ENCODE results near the gene ASPG. TPM values are rescaled to one million over a fixed set of nuclear protein-coding genes. Genes with fewer than 3 reads are reported as not detected.
A peak's percentile ranks its signal among the peaks of the same experiment; 100 is the strongest.
"Not testable (repeated sequence)": the region's sequence is repeated elsewhere in the genome, so short reads cannot be mapped to it uniquely, and the experiment has no call there.

The ASPG gene
- total RNA-seq, 2 donors from 2014 or later = not detected

GRCh38 chr14:104147346-104148125 is 62.0 kb downstream of the ASPG start:
- H3K9me3 Mint-ChIP-seq = no peaks in the 10 kb centered on the region
- H3K36me3 Mint-ChIP-seq = no peaks in the 10 kb centered on the region
- H3K27me3 Mint-ChIP-seq = no peaks in the 10 kb centered on the region
- DNase-seq (ENCODE audit: low spot score) = peak; percentile 51
- ATAC-seq = no peak
- H3K27ac Mint-ChIP-seq = no peak overlapping the region
- H3K4me3 Mint-ChIP-seq = no peak overlapping the region
- no peaks in the 10 kb centered on the region for H3K4me1 Mint-ChIP-seq (ENCODE audit: low read depth in 2 of 2)

DNA sequence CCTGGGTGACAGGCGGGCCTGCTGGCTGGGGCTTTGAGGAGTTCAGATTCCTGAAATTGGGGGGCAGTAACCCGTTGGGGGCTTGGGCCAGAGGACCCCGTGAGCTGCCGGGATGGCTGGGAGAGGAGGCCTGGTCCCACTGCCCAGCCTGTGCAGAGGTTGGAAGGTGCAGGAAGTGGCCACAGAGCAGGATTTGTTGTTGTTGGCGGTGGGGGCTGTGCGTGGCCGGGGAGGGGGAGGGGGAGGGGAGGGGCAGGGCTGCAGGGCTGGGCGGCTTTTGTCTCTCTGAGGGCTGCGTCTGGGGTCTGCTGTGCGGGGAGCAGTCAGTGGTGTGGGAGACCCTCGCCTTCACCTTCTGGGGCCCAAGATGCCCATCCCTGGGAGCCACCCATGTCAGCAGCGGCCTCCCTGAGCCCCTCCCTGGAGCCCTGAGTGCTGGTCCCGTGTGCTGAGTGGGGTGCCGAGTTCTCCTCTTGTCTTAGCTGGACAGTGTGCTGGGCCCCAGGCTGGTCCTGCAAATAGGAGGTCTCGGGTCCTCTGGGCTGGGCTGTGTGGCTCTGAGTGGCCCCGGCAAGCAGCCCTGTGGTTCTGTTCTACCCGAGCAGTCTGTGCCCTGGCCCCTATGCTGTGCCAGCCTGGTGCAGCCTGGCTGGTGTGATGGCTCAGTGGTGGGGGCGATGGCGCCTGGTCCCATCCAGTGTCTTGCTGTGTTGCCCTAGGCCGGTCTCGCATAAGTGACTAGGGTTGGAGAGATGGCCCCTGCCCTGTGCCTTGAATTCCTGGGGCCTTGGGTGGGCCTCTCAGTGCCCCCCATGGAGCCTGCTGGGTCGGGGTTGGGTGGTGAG is 63.2 kb downstream of the ASPG start:
- H3K9me3 Mint-ChIP-seq = no peaks in the 10 kb centered on the region
- no peaks in the 10 kb centered on the region for H3K27me3 Mint-ChIP-seq
- DNase-seq (ENCODE audit: low spot score) (no peak), ATAC-seq (no peak)
- no peaks in the 10 kb centered on the region for H3K36me3 Mint-ChIP-seq
- H3K4me3 Mint-ChIP-seq = no peak overlapping the region
- no peaks in the 10 kb centered on the region for H3K4me1 Mint-ChIP-seq (ENCODE audit: low read depth in 2 of 2)
- H3K27ac Mint-ChIP-seq = no peak overlapping the region

- DNase-seq (ENCODE audit: low spot score) (no peak), ATAC-seq (no peak)
- Mint-ChIP-seq H3K36me3 (no peaks in the 10 kb centered on the region), H3K27me3 (no peaks in the 10 kb centered on the region), H3K9me3 (no peaks in the 10 kb centered on the region), H3K27ac (no peak overlapping the region), H3K4me1 (ENCODE audit: low read depth in 2 of 2) (no peaks in the 10 kb centered on the region), H3K4me3 (no peak overlapping the region)
These were observed 63.7 kb downstream of the ASPG start for GRCh38 chr14:104149278-104149595.

- H3K9me3 Mint-ChIP-seq = no peaks in the 10 kb centered on the region
- no peak for DNase-seq (ENCODE audit: low spot score)
- H3K36me3 Mint-ChIP-seq = no peaks in the 10 kb centered on the region
- no peaks in the 10 kb centered on the region for H3K4me1 Mint-ChIP-seq (ENCODE audit: low read depth in 2 of 2)
- no peaks in the 10 kb centered on the region for H3K27me3 Mint-ChIP-seq
- no peak for ATAC-seq
- no peak overlapping the region for H3K4me3 Mint-ChIP-seq
- H3K27ac Mint-ChIP-seq = no peak overlapping the region
These were observed 64.2 kb downstream of the ASPG start for GRCh38 chr14:104149617-104150135.

DNA sequence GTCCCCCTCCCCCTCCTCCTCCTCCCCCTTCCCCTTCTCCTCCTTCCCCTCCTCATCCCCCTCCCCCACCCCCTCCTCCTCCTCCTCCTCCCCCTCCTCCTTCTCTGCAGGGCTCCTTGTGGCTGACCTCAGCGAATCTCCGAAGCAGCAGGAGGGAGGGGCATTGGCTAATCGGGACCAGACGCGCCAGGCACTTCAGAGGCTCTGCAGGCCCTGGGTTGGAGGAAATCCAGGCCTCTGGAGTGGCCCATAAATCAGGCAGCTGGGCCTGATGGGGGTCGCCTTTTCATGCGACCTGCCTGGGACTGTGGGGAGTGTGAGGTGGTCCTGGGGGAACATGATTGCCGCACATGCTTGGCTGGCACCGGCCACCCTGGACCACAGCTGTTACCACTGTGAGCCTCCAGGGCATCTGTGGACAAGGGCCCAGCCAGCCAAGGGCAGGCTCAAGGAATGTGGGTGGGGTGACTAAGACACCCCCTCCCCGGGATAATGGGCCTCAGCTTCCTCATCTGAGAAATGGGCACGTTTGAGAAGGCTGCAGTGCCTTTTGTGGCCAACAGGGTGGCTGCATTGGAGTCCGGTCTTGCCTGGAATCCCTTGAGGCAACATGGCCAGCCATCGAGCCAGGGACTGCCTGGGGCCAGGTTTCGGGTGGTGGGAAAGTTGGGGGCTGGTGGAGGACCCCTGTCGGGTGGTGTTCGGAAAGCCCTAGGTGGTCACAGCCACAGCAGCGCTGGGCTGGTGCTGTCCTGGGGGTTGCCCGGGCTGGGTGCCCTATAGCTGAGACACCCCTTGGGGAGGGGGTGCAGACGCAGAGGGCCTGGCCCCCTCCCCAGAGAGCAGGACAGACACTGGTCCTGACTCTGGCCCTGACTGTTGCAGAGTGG is 64.9 kb downstream of the ASPG start:
- H3K4me1 Mint-ChIP-seq (ENCODE audit: low read depth in 2 of 2) = no peaks in the 10 kb centered on the region
- H3K4me3 Mint-ChIP-seq = no peak overlapping the region
- no peak overlapping the region for H3K27ac Mint-ChIP-seq
- no peak for ATAC-seq
- H3K36me3 Mint-ChIP-seq = no peaks in the 10 kb centered on the region
- H3K27me3 Mint-ChIP-seq = no peaks in the 10 kb centered on the region
- H3K9me3 Mint-ChIP-seq = no peaks in the 10 kb centered on the region
- no peak for DNase-seq (ENCODE audit: low spot score)

- Mint-ChIP-seq H3K9me3 (no peaks in the 10 kb centered on the region), H3K36me3 (no peaks in the 10 kb centered on the region), H3K27ac (no peak overlapping the region), H3K27me3 (no peaks in the 10 kb centered on the region), H3K4me1 (ENCODE audit: low read depth in 2 of 2) (no peaks in the 10 kb centered on the region), H3K4me3 (no peak overlapping the region)
- ATAC-seq (no peak), DNase-seq (ENCODE audit: low spot score) (no peak)
These were observed 65.5 kb downstream of the ASPG start for GRCh38 chr14:104151026-104151381.

DNA sequence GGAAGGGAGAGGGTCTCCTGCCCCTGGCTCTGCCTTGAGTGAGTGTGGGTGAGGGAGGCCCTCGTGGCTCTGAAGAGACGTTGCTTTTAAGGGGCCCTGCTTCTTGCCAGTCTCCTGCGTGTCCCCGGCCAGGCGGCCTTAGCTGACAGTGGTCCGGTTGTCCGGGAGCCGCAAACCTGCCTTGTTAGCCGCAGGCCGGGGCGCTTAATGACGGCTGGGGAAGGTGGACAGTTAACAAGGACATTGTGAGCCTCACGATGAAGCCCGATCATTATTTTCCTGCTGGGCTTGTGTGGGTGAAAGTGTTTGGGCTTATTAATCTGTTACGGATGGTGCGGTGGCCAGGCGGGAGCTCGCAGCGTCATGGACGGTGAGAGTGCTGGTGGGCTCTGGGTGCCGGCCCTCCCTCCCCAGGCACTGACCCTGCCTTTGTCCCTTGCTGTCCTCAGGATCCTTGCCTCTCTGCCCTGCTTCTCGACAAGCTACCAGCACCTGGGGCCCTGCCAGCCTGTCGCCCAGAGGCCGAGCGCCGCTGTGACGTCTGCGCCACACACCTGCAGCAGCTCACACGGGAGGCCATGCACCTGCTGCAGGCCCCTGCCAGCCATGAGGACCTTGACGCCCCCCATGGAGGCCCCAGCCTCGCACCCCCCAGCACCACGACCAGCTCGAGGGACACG is 66.2 kb downstream of the ASPG start:
- Mint-ChIP-seq H3K9me3 (no peaks in the 10 kb centered on the region), H3K4me3 (no peak overlapping the region)
- DNase-seq (ENCODE audit: low spot score) = no peak

GRCh38 chr14:104152246-104152575 is 66.7 kb downstream of the ASPG start:
- ATAC-seq (no peak), DNase-seq (ENCODE audit: low spot score) (no peak)
- no peaks in the 10 kb centered on the region for H3K36me3 Mint-ChIP-seq
- H3K27me3 Mint-ChIP-seq = no peaks in the 10 kb centered on the region
- no peaks in the 10 kb centered on the region for H3K9me3 Mint-ChIP-seq
- no peaks in the 10 kb centered on the region for H3K4me1 Mint-ChIP-seq (ENCODE audit: low read depth in 2 of 2)
- H3K4me3 Mint-ChIP-seq = no peak overlapping the region
- H3K27ac Mint-ChIP-seq = no peak overlapping the region

More for the DNA sequence above, 66.2 kb downstream of the ASPG start:
- ATAC-seq = no peak
- no peaks in the 10 kb centered on the region for H3K4me1 Mint-ChIP-seq (ENCODE audit: low read depth in 2 of 2)
- H3K36me3 Mint-ChIP-seq = no peaks in the 10 kb centered on the region
- H3K27ac Mint-ChIP-seq = no peak overlapping the region
- no peaks in the 10 kb centered on the region for H3K27me3 Mint-ChIP-seq

GRCh38 chr14:104152686-104153393 is 67.3 kb downstream of the ASPG start:
- no peaks in the 10 kb centered on the region for H3K36me3 Mint-ChIP-seq
- no peak for ATAC-seq
- H3K4me3 Mint-ChIP-seq = no peak overlapping the region
- no peaks in the 10 kb centered on the region for H3K27me3 Mint-ChIP-seq
- no peaks in the 10 kb centered on the region for H3K9me3 Mint-ChIP-seq
- H3K27ac Mint-ChIP-seq = no peak overlapping the region
- no peak for DNase-seq (ENCODE audit: low spot score)
- H3K4me1 Mint-ChIP-seq (ENCODE audit: low read depth in 2 of 2) = no peaks in the 10 kb centered on the region

GRCh38 chr14:104153394-104153755 is 67.9 kb downstream of the ASPG start:
- DNase-seq (ENCODE audit: low spot score); ATAC-seq; H3K4me1 Mint-ChIP-seq (ENCODE audit: low read depth in 2 of 2); H3K27me3 Mint-ChIP-seq; H3K4me3 Mint-ChIP-seq; H3K36me3 Mint-ChIP-seq; H3K27ac Mint-ChIP-seq; H3K9me3 Mint-ChIP-seq: not testable (repeated sequence)

DNA sequence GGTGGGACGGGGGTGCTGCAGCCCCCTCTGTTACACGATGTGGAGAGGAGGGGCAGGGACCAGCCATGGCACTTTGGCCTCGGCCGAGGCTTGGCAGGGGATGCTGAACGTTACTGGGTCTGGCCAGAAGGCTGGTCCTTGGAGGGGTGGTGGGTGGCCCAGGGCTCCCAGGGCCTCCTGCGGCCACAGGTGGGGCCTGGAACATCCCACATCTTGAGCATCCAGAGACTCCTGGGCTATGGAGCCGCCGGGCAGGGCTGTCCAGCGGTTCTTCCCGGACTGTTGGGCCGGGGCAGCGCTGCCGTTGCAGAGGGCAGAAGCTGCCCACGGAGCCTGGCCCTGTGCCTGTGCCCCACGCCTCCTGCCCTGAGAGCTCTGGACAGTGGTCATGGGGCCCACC is 68.7 kb downstream of the ASPG start:
- Mint-ChIP-seq H3K9me3 (no peaks in the 10 kb centered on the region), H3K4me3 (no peak overlapping the region), H3K36me3 (no peaks in the 10 kb centered on the region), H3K4me1 (ENCODE audit: low read depth in 2 of 2) (no peaks in the 10 kb centered on the region), H3K27ac (no peak overlapping the region), H3K27me3 (no peaks in the 10 kb centered on the region)
- no peak for DNase-seq (ENCODE audit: low spot score)
- ATAC-seq = no peak

- Mint-ChIP-seq H3K27ac (no peak overlapping the region), H3K4me1 (ENCODE audit: low read depth in 2 of 2) (no peaks in the 10 kb centered on the region), H3K4me3 (no peak overlapping the region), H3K9me3 (no peaks in the 10 kb centered on the region), H3K27me3 (no peaks in the 10 kb centered on the region), H3K36me3 (no peaks in the 10 kb centered on the region)
- ATAC-seq = no peak
- no peak for DNase-seq (ENCODE audit: low spot score)
These were observed 70.0 kb downstream of the ASPG start for GRCh38 chr14:104155513-104155912.

DNA sequence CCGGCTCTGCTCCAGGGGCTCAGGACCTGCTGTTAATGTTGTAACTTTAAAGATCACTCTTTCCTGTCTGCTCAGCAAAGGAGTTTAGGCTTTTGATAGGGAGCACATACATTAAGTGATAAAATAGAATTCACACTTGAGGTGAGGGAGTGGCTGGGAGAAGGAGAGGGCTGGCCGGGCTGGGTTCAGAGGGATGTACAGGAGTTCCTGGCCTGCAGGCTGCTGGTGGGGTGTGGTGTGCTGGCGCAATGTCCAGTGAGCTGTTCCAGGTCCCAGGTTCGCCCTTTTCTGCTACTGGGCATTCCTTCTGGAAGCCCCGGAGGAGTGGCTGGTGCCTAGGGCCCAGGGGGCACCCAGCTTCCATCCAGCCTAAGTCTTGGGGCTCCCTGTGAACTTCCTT is 70.6 kb downstream of the ASPG start:
- Mint-ChIP-seq H3K36me3 (no peaks in the 10 kb centered on the region), H3K9me3 (no peaks in the 10 kb centered on the region), H3K27me3 (no peaks in the 10 kb centered on the region), H3K27ac (no peak overlapping the region), H3K4me1 (ENCODE audit: low read depth in 2 of 2) (no peaks in the 10 kb centered on the region), H3K4me3 (no peak overlapping the region)
- no peak for DNase-seq (ENCODE audit: low spot score)
- no peak for ATAC-seq

All from natural killer cell treated with Interleukin-12 subunit alpha and Interleukin-12 subunit beta and Interleukin-15 and Interleukin-18, amount 100 ng/mL, for 72 hours (primary cell).